ENCODE data around the gene POFUT2. TPM values are rescaled to one million over a fixed set of nuclear protein-coding genes. Genes with fewer than 3 reads are reported as not detected.

The POFUT2 gene
- total and polyA plus RNA-seq, 3 donors from 2014 or later, result 49.9 to 63.3 (median 55.9) TPM

- WGBS, 2 donors, result 84 to 85% methylated on average over 19 to 20 of the region's 20 CpGs
- no peak for TF ChIP-seq CTCF (IDR thresholded peaks at IDR 0.05)
- no peak for TF ChIP-seq POLR2A (IDR thresholded peaks at IDR 0.05)
- no peaks in the 10 kb centered on the region for H3K9me3 ChIP-seq
- H3K4me3 ChIP-seq, result no peak overlapping the region
- no peaks in the 10 kb centered on the region for H3K27me3 ChIP-seq
- no peak overlapping the region for H3K27ac ChIP-seq
- intact Hi-C loops (cut with DNase I; ENCODE audit: low total_unique reads), result no loop called here
- H3K4me1 ChIP-seq, result peaks cover 9% of the 10 kb centered on the region
- no peaks in the 10 kb centered on the region for H3K36me3 ChIP-seq (ENCODE audit: low read depth, missing control alignments)
- no peak for DNase-seq
Measured at GRCh38 chr21:45246386-45247320, 41.0 kb downstream of the POFUT2 start.

GRCh38 chr21:45244799-45245340 is 42.8 kb downstream of the POFUT2 start:
- TF ChIP-seq POLR2A (IDR thresholded peaks at IDR 0.05) (no peak), CTCF (IDR thresholded peaks at IDR 0.05) (no peak)
- H3K27me3 ChIP-seq, result no peaks in the 10 kb centered on the region
- no peak overlapping the region for H3K4me3 ChIP-seq
- no peaks in the 10 kb centered on the region for H3K36me3 ChIP-seq (ENCODE audit: low read depth, missing control alignments)
- no peak for DNase-seq
- H3K9me3 ChIP-seq, result no peaks in the 10 kb centered on the region
- WGBS, 2 donors, result 88 to 89% methylated on average over 5 to 8 of the region's 8 CpGs
- intact Hi-C loops (cut with DNase I; ENCODE audit: low total_unique reads), result no loop called here
- H3K27ac ChIP-seq, result no peak overlapping the region
- H3K4me1 ChIP-seq, result peaks cover 9% of the 10 kb centered on the region

GRCh38 chr21:45243603-45244002 is 44.1 kb downstream of the POFUT2 start:
- H3K27me3 ChIP-seq, result no peaks in the 10 kb centered on the region
- no peak for DNase-seq
- no peaks in the 10 kb centered on the region for H3K36me3 ChIP-seq (ENCODE audit: low read depth, missing control alignments)
- 68 to 75% methylated on average over 3 of the region's 3 CpGs for WGBS, 2 donors
- H3K9me3 ChIP-seq, result no peaks in the 10 kb centered on the region
- intact Hi-C loops (cut with DNase I; ENCODE audit: low total_unique reads), result no loop called here
- H3K4me1 ChIP-seq, result peaks cover 2% of the 10 kb centered on the region
- no peak for TF ChIP-seq CTCF (IDR thresholded peaks at IDR 0.05)
- TF ChIP-seq POLR2A (IDR thresholded peaks at IDR 0.05), result no peak
- H3K4me3 ChIP-seq, result no peak overlapping the region
- no peak overlapping the region for H3K27ac ChIP-seq

- Histone ChIP-seq H3K9me3 (no peaks in the 10 kb centered on the region), H3K4me3 (no peak overlapping the region), H3K36me3 (ENCODE audit: low read depth, missing control alignments) (no peaks in the 10 kb centered on the region), H3K27ac (no peak overlapping the region), H3K4me1 (no peaks in the 10 kb centered on the region), H3K27me3 (no peaks in the 10 kb centered on the region)
- 78 to 83% methylated on average over 3 of the region's 3 CpGs for WGBS, 2 donors
- intact Hi-C loops (cut with DNase I; ENCODE audit: low total_unique reads), result no loop called here
- TF ChIP-seq POLR2A (IDR thresholded peaks at IDR 0.05) (no peak), CTCF (IDR thresholded peaks at IDR 0.05) (no peak)
- DNase-seq, result peak; percentile 4
Measured at GRCh38 chr21:45241357-45241756, 46.3 kb downstream of the POFUT2 start.
